SK-N-SH treated with all-trans-retinoic acid at 6 μM for 48 hours (cell line): Measurements from ENCODE around the gene GRAMD2B.

Experiments used
- ARNTL ChIP-seq: fragments of 450-650 bp; formaldehyde crosslinking; IDR thresholded peaks from 2 replicates; pipeline ENCODE4 v1.5.0; 2020; ENCODE audit warnings: low read depth, mild to moderate bottlenecking, moderate library complexity, borderline replicate concordance
- CREB5 ChIP-seq: fragments of 250-450 bp; sonication (Bioruptor Pico); IDR thresholded peaks from 2 replicates; pipeline ENCODE4 v1.5.1; 2020; ENCODE audit warnings: low read depth, mild to moderate bottlenecking, moderate library complexity
- GLIS3 ChIP-seq: fragments of 250-450 bp; sonication (Bioruptor Pico); IDR thresholded peaks from 2 replicates; pipeline ENCODE4 v1.5.0; 2020; ENCODE audit warnings: mild to moderate bottlenecking, moderate library complexity
- PATZ1 ChIP-seq: fragments of 250-450 bp; sonication (Bioruptor Pico); IDR thresholded peaks from 2 replicates; pipeline ENCODE4 v1.8.0; 2020; ENCODE audit warnings: mild to moderate bottlenecking, moderate library complexity, borderline replicate concordance
- SNAI2 ChIP-seq: fragments of 250-450 bp; sonication (Bioruptor Pico); IDR thresholded peaks from 2 replicates; pipeline ENCODE4 v1.5.0; 2020; ENCODE audit warnings: mild to moderate bottlenecking, moderate library complexity
- TOX ChIP-seq: fragments of 250-450 bp; sonication (Bioruptor Pico); IDR thresholded peaks from 2 replicates; pipeline ENCODE4 v1.8.0; 2021; ENCODE audit warnings: mild to moderate bottlenecking, moderate library complexity, borderline replicate concordance
- ZFP3 ChIP-seq: fragments of 250-450 bp; sonication (Bioruptor Pico); IDR thresholded peaks from 2 replicates; pipeline ENCODE4 v1.5.0; 2020; ENCODE audit warnings: mild to moderate bottlenecking, moderate library complexity
- ZFP30 ChIP-seq: fragments of 450-650 bp; formaldehyde crosslinking; IDR thresholded peaks from 2 replicates; pipeline ENCODE4 v1.5.0; 2022; ENCODE audit warnings: mild to moderate bottlenecking, moderate library complexity
- ZNF565 ChIP-seq: fragments of 450-650 bp; formaldehyde crosslinking; conservative IDR thresholded peaks from 2 replicates; pipeline ENCODE4 v1.5.0; 2020; ENCODE audit warnings: low read depth, mild to moderate bottlenecking, moderate library complexity
- ZNF70 ChIP-seq: fragments of 450-650 bp; formaldehyde crosslinking; IDR thresholded peaks from 2 replicates; pipeline ENCODE4 v1.5.0; 2020; ENCODE audit warnings: mild to moderate bottlenecking, moderate library complexity

GRCh38 chr5:126509339-126509738 lies 86.1 kb downstream of the GRAMD2B start:
- TF ChIP-seq ZNF70 (no peak), TOX (no peak), ZFP3 (no peak), ZFP30 (no peak), SNAI2 (no peak), CREB5 (no peak), PATZ1 (CRISPR knock-in tag) (no peak), ZNF565 (CRISPR knock-in tag) (no peak), GLIS3 (CRISPR knock-in tag) (no peak), ARNTL (CRISPR knock-in tag) (no peak)
